NCI-H2081 (cell line): ENCODE data around the gene S100B.

Source experiments
- DNase-seq, 2 experiments: peaks; one replicate each; lab custom pipeline; 2025; lab: John Stamatoyannopoulos, UW

S100B gene

GRCh38 chr21:46560568-46561444, 44.1 kb downstream of the S100B start:
- no peak for DNase-seq

GRCh38 chr21:46559291-46559983, 45.4 kb downstream of the S100B start:
- no peak for DNase-seq

- no peak for DNase-seq
These were observed 46.9 kb downstream of the S100B start for GRCh38 chr21:46557919-46558392.

- no peak for DNase-seq
These were observed 47.4 kb downstream of the S100B start for GRCh38 chr21:46557469-46557868.

GRCh38 chr21:46556802-46557201, 48.1 kb downstream of the S100B start:
- no peak for DNase-seq

GRCh38 chr21:46555678-46556077, 49.2 kb downstream of the S100B start:
- no peak for DNase-seq

GRCh38 chr21:46555225-46555617, 49.7 kb downstream of the S100B start:
- no peak for DNase-seq

- DNase-seq: no peak
These were observed 50.3 kb downstream of the S100B start for GRCh38 chr21:46554431-46555224.

GRCh38 chr21:46553993-46554392, 50.9 kb downstream of the S100B start:
- DNase-seq: no peak

- no peak for DNase-seq
These were observed 52.0 kb downstream of the S100B start for GRCh38 chr21:46552865-46553379.

GRCh38 chr21:46552274-46552673, 52.6 kb downstream of the S100B start:
- DNase-seq: no peak

GRCh38 chr21:46551636-46552241, 53.1 kb downstream of the S100B start:
- no peak for DNase-seq

GRCh38 chr21:46550116-46550941, 54.6 kb downstream of the S100B start:
- DNase-seq: no peak

GRCh38 chr21:46549650-46550049, 55.2 kb downstream of the S100B start:
- DNase-seq: no peak
